ENCODE results near the gene SHROOM3.

SHROOM3 gene

GRCh38 chr4:76765473-76766183 is 330.6 kb downstream of the SHROOM3 start:
- DNase-seq (ENCODE audit: low read depth in 1 of 2, low spot score in 1 of 2): no peak

- DNase-seq (ENCODE audit: low read depth in 1 of 2, low spot score in 1 of 2): no peak
These were observed 333.0 kb downstream of the SHROOM3 start for GRCh38 chr4:76767983-76768382.

- no peak for DNase-seq (ENCODE audit: low read depth in 1 of 2, low spot score in 1 of 2)
These were observed 337.6 kb downstream of the SHROOM3 start for GRCh38 chr4:76772498-76773106.

GRCh38 chr4:76773766-76774165 is 338.7 kb downstream of the SHROOM3 start:
- DNase-seq (ENCODE audit: low read depth in 1 of 2, low spot score in 1 of 2): no peak

GRCh38 chr4:76779740-76780459 is 344.9 kb downstream of the SHROOM3 start:
- no peak for DNase-seq (ENCODE audit: low read depth in 1 of 2, low spot score in 1 of 2)

- DNase-seq (ENCODE audit: low read depth in 1 of 2, low spot score in 1 of 2): no peak
These were observed 346.0 kb downstream of the SHROOM3 start for GRCh38 chr4:76780781-76781697.

GRCh38 chr4:76781698-76782595 is 346.9 kb downstream of the SHROOM3 start:
- DNase-seq (ENCODE audit: low read depth in 1 of 2, low spot score in 1 of 2): no peak

GRCh38 chr4:76782837-76783236 is 347.8 kb downstream of the SHROOM3 start:
- no peak for DNase-seq (ENCODE audit: low read depth in 1 of 2, low spot score in 1 of 2)

GRCh38 chr4:76783836-76784235 is 348.8 kb downstream of the SHROOM3 start:
- DNase-seq (ENCODE audit: low read depth in 1 of 2, low spot score in 1 of 2): no peak

GRCh38 chr4:76784237-76784636 is 349.2 kb downstream of the SHROOM3 start:
- no peak for DNase-seq (ENCODE audit: low read depth in 1 of 2, low spot score in 1 of 2)

GRCh38 chr4:76787898-76788297 is 352.9 kb downstream of the SHROOM3 start:
- DNase-seq (ENCODE audit: low read depth in 1 of 2, low spot score in 1 of 2): no peak

- DNase-seq (ENCODE audit: low read depth in 1 of 2, low spot score in 1 of 2): no peak
These were observed 355.3 kb downstream of the SHROOM3 start for GRCh38 chr4:76790377-76790776.

GRCh38 chr4:76791479-76791878 is 356.4 kb downstream of the SHROOM3 start:
- DNase-seq (ENCODE audit: low read depth in 1 of 2, low spot score in 1 of 2): no peak

GRCh38 chr4:76792418-76792817 is 357.4 kb downstream of the SHROOM3 start:
- DNase-seq (ENCODE audit: low read depth in 1 of 2, low spot score in 1 of 2): no peak

- no peak for DNase-seq (ENCODE audit: low read depth in 1 of 2, low spot score in 1 of 2)
These were observed 360.2 kb downstream of the SHROOM3 start for GRCh38 chr4:76795243-76795642.

- no peak for DNase-seq (ENCODE audit: low read depth in 1 of 2, low spot score in 1 of 2)
These were observed 364.1 kb downstream of the SHROOM3 start for GRCh38 chr4:76799140-76799539.

GRCh38 chr4:76799718-76800117 is 364.7 kb downstream of the SHROOM3 start:
- DNase-seq (ENCODE audit: low read depth in 1 of 2, low spot score in 1 of 2): no peak

- no peak for DNase-seq (ENCODE audit: low read depth in 1 of 2, low spot score in 1 of 2)
These were observed 365.9 kb downstream of the SHROOM3 start for GRCh38 chr4:76800902-76801301.

GRCh38 chr4:76801621-76802235 is 366.7 kb downstream of the SHROOM3 start:
- DNase-seq (ENCODE audit: low read depth in 1 of 2, low spot score in 1 of 2): no peak

All from activated CD4-positive, alpha-beta T cell treated with anti-CD3 and anti-CD28 coated beads, Interleukin-2, amount 50 U/mL, for 24 hours (primary cell).